ENCODE measurements around the gene NME7.

Gene NME7

DNA sequence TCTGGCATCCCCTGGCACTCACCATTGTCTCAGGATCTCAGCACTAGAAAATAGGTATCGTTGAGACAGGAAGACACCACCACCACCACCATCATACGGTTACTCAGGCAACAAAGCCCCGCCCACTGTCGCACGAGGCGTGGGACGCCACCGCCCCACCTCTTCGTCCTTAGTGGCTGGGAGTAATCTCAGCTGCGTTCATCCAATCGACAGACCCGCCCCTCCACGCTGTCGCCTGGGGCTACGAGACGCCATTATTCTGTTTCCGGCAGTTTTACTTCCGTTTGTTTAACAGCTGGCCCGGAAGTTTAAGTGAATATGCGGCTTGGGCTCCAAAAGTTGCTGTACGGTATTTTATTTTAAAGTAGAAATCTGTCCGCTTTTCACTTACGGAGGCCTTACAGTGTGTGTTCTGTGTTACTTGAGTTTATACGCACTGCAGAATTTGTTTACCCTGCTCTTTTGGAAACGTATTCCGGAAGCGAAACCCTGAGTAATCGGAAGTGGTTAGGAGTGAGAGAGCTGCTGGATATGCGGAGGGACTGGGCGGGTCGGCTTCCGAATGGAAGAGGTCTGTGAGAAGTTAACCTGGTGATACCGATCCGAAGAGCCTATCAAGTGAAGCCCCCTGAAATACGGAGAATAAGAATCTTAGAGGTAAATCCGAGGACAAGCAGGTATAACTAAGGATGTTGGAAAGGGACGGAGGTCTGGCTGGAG, at the start of gene NME7, which contains the start of gene BLZF1:
Gene NME7, minus strand, starts transcription at position 112 of the 720 bp plus-strand sequence. Its CDS starts 87 bp downstream, at position 25.
Gene BLZF1, plus strand, starts transcription at position 510 of the 720 bp plus-strand sequence. CDS start 1,328 bp downstream, outside the sequence.
- CTCF ChIA-PET: interaction anchor here (0.6 to 1.3 kb wide), 3 partner anchors 20 to 1025 kb away, joined by 3 to 4 read pairs (median 3); no protein-coding TSS in a partner anchor
- peak within 1 kb of the TSS; percentile 83 for H3K4me3 ChIP-seq (ENCODE audit: low read depth, low read length)
- H3K9me3 ChIP-seq (ENCODE audit: control insufficient read depth, insufficient read depth, low read depth, low read length): no peaks in the 10 kb centered on the region
- 0 out of 2 replicates have a peak, but pooled peaks cover 2% of the 10 kb centered on the region for H3K4me1 ChIP-seq (ENCODE audit: control insufficient read depth, insufficient read depth, low read length)
- peaks cover 9 to 35% of the 10 kb centered on the region in 2 experiments; a peak in 2 of 3 replicates for H3K36me3 ChIP-seq (ENCODE audit: control insufficient read depth in 2 of 2, insufficient read depth in 1 of 2, low read length in 2 of 2)
- POLR2A ChIA-PET: interaction anchor here (0.8 to 1.8 kb wide), 4 partner anchors 9 to 118 kb away, joined by 3 to 11 read pairs (median 4); partner anchors contain the start of genes CCDC181 and SLC19A2
- H3K27ac ChIP-seq (ENCODE audit: extremely low read depth, low read depth, low read length): peak within 1 kb of the TSS; percentile 67
- TF ChIP-seq GLI2 (tag by site-specific recombination; IDR thresholded peaks at IDR 0.05; ENCODE audit: borderline replicate concordance, low read depth) (no peak), ZNF621 (tag by site-specific recombination; IDR thresholded peaks at IDR 0.05) (no peak), ZNF112 (tag by site-specific recombination; IDR thresholded peaks at IDR 0.05) (no peak), ZNF654 (tag by site-specific recombination; IDR thresholded peaks at IDR 0.05; ENCODE audit: low read depth) (no peak), ZNF140 (tag by site-specific recombination; IDR thresholded peaks at IDR 0.05) (no peak), OVOL3 (tag by site-specific recombination; IDR thresholded peaks at IDR 0.05) (no peak; the same call in 1 of the 2 replicates), ZNF426 (tag by site-specific recombination; IDR thresholded peaks at IDR 0.05) (no peak), ZBTB1 (tag by site-specific recombination; IDR thresholded peaks at IDR 0.05) (no peak), ZNF473 (tag by site-specific recombination; IDR thresholded peaks at IDR 0.05) (no peak), ZFP37 (tag by site-specific recombination; IDR thresholded peaks at IDR 0.05) (0 out of 2 replicates have a peak, but pooled peaks have one; percentile 23), SP2 (tag by site-specific recombination; IDR thresholded peaks at IDR 0.05) (peak; percentile 94), ZNF629 (tag by site-specific recombination; IDR thresholded peaks at IDR 0.05) (peak; percentile 96), ZSCAN16 (tag by site-specific recombination; IDR thresholded peaks at IDR 0.05) (no peak), ZFP69B (tag by site-specific recombination; IDR thresholded peaks at IDR 0.05) (no peak), ZNF48 (tag by site-specific recombination; IDR thresholded peaks at IDR 0.05) (no peak), FEZF1 (tag by site-specific recombination; IDR thresholded peaks at IDR 0.05) (no peak; the same call in 1 of the 2 replicates), ZNF600 (tag by site-specific recombination; IDR thresholded peaks at IDR 0.05) (no peak), ZNF416 (tag by site-specific recombination; IDR thresholded peaks at IDR 0.05) (no peak), ELK4 (IDR thresholded peaks at IDR 0.05; ENCODE audit: borderline replicate concordance, low read depth, low read length) (peak; percentile 85), ZNF23 (tag by site-specific recombination; IDR thresholded peaks at IDR 0.05; ENCODE audit: borderline replicate concordance) (no peak), ZNF704 (tag by site-specific recombination; IDR thresholded peaks at IDR 0.05) (no peak), ZNF404 (tag by site-specific recombination; IDR thresholded peaks at IDR 0.05) (no peak), GLI4 (tag by site-specific recombination; IDR thresholded peaks at IDR 0.05) (no peak), ZNF488 (tag by site-specific recombination; IDR thresholded peaks at IDR 0.05) (no peak), OSR2 (tag by site-specific recombination; IDR thresholded peaks at IDR 0.05) (peak; percentile 52)
- TF ChIP-seq, protein P1, sequence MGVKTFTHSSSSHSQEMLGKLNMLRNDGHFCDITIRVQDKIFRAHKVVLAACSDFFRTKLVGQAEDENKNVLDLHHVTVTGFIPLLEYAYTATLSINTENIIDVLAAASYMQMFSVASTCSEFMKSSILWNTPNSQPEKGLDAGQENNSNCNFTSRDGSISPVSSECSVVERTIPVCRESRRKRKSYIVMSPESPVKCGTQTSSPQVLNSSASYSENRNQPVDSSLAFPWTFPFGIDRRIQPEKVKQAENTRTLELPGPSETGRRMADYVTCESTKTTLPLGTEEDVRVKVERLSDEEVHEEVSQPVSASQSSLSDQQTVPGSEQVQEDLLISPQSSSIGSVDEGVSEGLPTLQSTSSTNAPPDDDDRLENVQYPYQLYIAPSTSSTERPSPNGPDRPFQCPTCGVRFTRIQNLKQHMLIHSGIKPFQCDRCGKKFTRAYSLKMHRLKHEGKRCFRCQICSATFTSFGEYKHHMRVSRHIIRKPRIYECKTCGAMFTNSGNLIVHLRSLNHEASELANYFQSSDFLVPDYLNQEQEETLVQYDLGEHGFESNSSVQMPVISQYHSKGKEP (tag by site-specific recombination; IDR thresholded peaks at IDR 0.05): peak; percentile 68; the same call in 1 of the 2 replicates
- TF ChIP-seq, protein P2, sequence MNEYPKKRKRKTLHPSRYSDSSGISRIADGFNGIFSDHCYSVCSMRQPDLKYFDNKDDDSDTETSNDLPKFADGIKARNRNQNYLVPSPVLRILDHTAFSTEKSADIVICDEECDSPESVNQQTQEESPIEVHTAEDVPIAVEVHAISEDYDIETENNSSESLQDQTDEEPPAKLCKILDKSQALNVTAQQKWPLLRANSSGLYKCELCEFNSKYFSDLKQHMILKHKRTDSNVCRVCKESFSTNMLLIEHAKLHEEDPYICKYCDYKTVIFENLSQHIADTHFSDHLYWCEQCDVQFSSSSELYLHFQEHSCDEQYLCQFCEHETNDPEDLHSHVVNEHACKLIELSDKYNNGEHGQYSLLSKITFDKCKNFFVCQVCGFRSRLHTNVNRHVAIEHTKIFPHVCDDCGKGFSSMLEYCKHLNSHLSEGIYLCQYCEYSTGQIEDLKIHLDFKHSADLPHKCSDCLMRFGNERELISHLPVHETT (tag by site-specific recombination; IDR thresholded peaks at IDR 0.05): peak; percentile 84
- TF ChIP-seq, protein P3, sequence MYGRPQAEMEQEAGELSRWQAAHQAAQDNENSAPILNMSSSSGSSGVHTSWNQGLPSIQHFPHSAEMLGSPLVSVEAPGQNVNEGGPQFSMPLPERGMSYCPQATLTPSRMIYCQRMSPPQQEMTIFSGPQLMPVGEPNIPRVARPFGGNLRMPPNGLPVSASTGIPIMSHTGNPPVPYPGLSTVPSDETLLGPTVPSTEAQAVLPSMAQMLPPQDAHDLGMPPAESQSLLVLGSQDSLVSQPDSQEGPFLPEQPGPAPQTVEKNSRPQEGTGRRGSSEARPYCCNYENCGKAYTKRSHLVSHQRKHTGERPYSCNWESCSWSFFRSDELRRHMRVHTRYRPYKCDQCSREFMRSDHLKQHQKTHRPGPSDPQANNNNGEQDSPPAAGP (tag by site-specific recombination; IDR thresholded peaks at IDR 0.05): no peak
- TF ChIP-seq, protein P4, sequence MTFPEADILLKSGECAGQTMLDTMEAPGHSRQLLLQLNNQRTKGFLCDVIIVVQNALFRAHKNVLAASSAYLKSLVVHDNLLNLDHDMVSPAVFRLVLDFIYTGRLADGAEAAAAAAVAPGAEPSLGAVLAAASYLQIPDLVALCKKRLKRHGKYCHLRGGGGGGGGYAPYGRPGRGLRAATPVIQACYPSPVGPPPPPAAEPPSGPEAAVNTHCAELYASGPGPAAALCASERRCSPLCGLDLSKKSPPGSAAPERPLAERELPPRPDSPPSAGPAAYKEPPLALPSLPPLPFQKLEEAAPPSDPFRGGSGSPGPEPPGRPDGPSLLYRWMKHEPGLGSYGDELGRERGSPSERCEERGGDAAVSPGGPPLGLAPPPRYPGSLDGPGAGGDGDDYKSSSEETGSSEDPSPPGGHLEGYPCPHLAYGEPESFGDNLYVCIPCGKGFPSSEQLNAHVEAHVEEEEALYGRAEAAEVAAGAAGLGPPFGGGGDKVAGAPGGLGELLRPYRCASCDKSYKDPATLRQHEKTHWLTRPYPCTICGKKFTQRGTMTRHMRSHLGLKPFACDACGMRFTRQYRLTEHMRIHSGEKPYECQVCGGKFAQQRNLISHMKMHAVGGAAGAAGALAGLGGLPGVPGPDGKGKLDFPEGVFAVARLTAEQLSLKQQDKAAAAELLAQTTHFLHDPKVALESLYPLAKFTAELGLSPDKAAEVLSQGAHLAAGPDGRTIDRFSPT (tag by site-specific recombination; IDR thresholded peaks at IDR 0.05): no peak

Data from HEK293 (cell line).